Stomach (tissue), 4 donors: ENCODE results near the gene GPR15.

Experiments used
- EP300 ChIP-seq: sonication (generic); formaldehyde crosslinking; IDR thresholded peaks from one replicate; pipeline ENCODE4 v1.6.1; 2017; ENCODE audit warnings: antibody characterized with exemption
- POLR2AphosphoS5 ChIP-seq, 3 donors: sonication (generic); formaldehyde crosslinking; IDR thresholded peaks; one replicate each; pipeline ENCODE4 v1.6.1; 2016; ENCODE audit warnings: antibody characterized with exemption in 3 of 3
- TF ChIP-seq, protein P1 (sequence below), 7 experiments: fragments of 450-650 bp in 4 of 7; fragments of 200-600 bp in 3 of 7; sonication (generic) in 3 of 7; IDR thresholded peaks; one replicate each; pipeline ENCODE4 v1.5.1; 2016 to 2019; ENCODE audit warnings: antibody characterized with exemption in 7 of 7, control low read depth in 2 of 7, mild to moderate bottlenecking in 1 of 7

DNA sequence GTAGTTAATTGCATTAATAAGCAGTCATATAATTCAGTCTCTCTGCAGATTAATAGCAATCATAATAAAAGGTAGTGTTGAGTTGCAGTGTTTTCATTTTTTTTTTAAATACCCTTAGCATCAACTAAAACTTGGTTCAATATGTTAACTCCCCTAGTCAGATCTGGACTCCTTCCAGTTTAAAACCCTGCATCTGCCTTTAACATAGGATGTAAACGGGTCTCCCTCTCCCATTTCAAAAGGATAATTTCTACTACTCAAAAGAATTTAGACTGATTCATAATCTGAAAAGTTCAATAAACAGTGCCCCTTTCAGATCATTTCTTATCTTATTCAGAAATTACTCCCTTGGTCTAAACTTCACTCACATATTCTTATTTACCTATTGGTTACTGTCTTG lies 50.3 kb downstream of the GPR15 start:
- TF ChIP-seq, protein P1, sequence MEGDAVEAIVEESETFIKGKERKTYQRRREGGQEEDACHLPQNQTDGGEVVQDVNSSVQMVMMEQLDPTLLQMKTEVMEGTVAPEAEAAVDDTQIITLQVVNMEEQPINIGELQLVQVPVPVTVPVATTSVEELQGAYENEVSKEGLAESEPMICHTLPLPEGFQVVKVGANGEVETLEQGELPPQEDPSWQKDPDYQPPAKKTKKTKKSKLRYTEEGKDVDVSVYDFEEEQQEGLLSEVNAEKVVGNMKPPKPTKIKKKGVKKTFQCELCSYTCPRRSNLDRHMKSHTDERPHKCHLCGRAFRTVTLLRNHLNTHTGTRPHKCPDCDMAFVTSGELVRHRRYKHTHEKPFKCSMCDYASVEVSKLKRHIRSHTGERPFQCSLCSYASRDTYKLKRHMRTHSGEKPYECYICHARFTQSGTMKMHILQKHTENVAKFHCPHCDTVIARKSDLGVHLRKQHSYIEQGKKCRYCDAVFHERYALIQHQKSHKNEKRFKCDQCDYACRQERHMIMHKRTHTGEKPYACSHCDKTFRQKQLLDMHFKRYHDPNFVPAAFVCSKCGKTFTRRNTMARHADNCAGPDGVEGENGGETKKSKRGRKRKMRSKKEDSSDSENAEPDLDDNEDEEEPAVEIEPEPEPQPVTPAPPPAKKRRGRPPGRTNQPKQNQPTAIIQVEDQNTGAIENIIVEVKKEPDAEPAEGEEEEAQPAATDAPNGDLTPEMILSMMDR (IDR thresholded peaks at IDR 0.05): no peak
- TF ChIP-seq EP300 (no peak), POLR2AphosphoS5 (IDR thresholded peaks at IDR 0.05) (no peak)
